Inflammatory macrophage (primary cell): ENCODE results near the gene EHBP1.

ENCODE experiments used
- DNase-seq, 2 donors: peaks; one replicate each; pipeline ENCODE4 v3.0.0-alpha.2; 2020 to 2022

EHBP1 gene

DNA sequence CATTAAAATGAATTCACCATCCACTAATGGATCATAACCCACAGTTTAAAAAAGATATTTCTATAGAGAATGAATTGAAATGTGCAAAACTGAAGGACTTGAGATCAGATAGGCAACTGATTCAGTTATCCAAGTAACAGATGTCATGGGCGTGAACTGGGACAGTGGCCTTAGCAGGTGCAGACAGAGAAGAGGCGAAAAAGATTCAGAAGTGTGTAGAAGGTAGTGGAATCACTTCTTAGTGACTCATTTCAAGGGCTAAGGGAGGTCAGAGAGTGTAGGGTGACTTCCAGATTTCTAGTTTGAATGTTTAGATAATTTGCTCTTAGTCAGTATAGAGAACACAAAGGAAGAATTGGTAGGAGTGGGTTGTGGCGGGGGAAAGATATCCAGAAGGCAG lies 79.7 kb downstream of the EHBP1 start:
- DNase-seq = no peak

DNA sequence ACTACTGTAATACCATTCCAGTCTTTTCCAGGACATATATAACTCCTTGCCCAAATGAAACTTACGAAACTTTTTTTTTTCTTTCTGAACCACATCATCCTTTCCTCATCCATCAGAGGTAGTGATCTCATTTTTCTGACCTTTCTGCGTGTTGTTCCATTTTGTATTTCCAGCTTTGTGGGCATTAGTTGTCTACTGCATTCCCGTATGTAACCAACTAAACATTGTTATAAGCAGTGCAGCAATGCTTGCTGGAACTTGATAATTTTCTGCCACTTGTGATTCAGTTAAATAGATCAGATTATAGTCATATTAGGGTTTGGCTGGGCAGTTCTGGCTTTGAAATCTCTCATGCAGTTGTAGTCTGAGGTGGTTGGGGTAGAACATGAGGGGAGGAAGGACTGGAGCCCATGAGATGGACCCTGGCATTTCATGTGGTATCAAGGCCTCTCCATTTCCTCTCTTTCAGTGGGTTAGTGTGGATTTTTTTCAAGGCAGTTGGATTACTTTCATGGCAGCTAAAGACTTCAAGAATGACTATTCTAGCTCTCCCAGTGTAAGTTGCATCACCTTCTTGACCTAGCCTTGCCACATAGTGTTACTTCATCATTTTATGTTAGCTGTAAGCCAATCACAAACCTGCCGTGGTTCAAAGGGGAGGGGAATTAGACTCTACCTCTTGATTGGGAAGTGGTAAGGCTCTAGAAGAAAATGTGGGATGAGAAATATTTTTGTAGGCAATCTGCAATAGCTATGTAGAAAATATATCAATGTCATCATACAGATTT lies 80.5 kb downstream of the EHBP1 start:
- DNase-seq = peak; percentile 53 to 69

DNA sequence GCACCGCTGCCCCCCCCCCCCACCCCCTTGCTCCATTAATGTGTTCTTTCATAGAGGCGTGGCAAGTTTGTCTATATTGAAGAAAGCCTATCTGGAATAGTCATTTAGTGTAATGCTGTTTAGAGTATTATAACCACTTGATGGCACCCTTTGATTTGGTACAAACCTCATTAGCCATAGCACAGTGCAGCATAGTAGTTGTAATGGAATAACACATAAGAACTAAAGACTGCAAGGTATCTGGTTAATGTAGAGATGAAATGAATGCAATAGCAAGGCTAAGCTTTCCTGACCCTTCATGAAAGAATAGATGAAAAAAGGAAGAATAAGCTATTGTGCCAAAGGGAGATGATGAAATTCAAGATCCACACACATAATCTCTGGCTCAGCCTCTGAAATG lies 81.9 kb downstream of the EHBP1 start:
- peak; percentile 9 to 31 for DNase-seq

DNA sequence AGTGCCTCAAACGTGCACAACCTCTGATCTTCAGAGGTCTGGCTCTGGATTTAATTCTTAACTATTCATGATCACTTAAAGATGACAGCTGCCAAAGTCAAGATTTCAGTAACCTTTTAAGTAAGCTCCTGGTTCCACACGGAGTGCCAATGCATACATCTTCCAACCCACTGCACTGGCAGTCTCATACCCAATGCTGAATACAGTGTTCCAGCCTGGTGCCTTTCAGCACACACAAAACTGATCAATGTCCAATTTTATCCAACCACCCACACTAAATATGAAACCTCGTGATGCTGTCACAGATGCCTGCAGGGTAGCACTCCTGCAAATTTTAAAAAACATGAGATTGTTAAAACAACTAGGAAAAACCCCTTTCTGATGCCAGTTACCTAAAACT lies 84.0 kb downstream of the EHBP1 start:
- DNase-seq = no peak

DNA sequence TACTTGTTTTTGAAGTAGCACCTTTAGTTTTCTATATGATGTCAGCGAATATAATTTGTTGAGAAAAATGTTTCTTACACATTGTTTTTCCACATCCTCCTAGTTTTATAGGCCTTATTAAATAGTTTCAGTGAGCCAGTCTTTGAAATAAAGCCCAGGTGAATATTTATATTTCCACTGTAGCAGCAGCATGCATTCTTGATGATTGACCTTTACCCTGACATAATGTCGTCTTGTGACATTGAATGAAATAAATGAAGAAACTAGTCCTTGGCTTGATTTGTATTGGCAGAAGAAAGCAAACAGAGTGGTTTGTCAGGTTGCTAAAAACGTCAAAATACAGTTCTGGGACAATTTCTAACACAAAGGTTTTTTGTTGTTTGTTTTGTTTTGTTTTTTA lies 84.4 kb downstream of the EHBP1 start:
- no peak for DNase-seq

DNA sequence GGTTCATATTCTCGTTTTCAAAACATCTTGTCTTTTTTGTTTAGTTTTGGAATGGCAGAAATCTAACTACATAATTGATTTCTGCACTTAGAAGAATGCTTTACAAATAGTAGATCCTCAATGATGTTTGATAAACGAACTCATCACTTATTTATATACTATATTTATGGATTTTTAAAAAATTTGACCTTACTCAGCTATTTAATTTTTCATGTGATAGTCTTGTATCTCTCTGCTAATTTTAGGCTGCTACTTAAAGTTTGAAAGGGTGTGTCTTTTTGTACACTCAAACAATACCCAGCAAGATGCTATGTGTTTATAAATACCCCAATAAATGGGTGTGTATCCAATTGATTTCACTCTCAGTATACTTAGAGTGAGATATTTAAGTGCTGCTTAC lies 86.9 kb downstream of the EHBP1 start:
- DNase-seq = no peak

DNA sequence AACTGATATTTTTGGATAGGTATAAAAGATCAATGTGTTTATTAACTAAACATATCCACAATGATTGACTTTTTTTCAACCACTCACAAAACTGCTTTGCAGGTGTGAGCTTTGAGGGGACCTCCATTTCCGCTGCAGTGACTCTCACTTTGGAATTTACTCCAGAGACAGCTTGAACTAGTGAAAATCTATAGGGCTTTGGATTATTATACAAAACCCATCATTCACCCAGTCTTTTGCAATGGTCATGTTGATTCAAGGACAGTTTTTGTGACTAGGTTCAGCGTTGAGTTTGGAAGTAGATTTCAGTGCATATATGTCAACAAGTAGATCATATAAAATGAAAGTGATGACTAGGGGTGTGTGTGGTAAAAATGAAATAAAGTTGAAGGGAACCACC lies 87.7 kb downstream of the EHBP1 start:
- DNase-seq = no peak

DNA sequence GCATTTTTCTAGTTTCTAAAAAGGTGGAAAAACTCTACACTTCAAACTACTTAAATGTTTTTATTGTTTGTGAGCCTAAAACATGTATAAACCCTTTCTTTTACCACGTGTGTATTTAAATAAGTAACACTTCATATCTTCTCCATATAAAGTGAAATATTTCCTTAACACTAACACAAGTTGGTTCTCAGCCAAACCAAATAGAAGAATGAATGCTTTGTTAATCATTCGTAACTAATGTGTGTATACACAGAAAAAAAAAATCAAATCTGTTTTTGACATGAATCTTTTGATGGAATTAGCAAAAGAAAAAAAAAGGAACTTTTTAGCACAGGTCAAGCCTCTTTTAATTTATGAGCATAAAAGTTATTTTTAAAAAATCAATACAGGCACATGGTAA lies 89.3 kb downstream of the EHBP1 start:
- DNase-seq = no peak

DNA sequence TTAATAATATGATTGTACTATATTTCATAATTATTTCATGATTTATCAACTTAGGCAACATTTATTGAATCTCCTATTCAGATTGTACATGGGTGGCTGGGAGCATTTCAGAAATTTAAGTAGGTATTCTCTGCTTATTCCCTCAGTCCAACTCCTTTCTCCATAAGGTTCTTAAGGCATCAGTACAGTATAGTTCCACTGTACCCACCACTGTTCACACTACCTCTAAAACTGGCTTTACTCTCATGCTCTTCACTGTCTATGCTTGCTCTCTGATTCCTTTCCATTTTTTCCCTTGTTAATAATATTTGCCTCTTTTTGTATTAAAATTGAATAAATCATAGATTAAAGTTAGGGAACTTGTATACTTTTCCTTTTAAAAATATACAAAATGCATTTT lies 89.8 kb downstream of the EHBP1 start:
- no peak for DNase-seq

DNA sequence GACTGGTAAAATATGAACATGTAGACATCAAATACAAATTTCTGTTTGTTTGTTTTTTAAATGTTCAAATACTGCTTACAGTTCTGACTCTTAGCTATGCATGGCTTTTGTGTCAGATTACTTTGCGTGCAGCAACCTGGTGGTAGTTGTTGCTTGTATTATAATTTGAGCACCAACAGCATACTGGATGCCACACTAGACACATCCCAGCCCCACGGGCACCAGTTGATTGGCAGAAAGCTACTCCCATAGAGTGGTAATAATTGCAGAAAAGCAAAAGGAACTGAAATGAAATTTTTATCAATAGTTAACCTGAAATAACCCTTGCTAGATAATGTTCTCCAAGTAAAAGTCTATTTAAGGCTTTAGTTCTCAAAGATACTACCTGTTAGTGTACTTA lies 91.6 kb downstream of the EHBP1 start:
- no peak for DNase-seq

DNA sequence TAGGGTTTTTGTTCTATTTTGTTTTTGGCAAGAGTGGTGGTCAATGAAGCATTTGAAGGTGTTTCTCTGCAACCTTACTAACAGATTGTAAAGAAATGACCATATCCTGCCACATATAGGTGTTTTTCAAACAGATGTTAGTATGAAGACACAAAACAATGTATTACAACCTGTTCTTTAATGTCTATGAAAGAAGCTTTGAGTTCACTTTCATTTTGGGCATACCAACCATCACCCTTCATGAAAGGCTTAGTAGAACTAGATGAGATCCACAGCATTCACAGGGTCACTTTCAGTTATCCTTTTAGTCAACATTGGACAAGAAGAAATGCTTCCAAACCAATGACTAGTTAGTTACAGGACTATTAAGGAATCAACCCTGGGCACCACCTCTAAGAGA lies 95.1 kb downstream of the EHBP1 start:
- DNase-seq = no peak

DNA sequence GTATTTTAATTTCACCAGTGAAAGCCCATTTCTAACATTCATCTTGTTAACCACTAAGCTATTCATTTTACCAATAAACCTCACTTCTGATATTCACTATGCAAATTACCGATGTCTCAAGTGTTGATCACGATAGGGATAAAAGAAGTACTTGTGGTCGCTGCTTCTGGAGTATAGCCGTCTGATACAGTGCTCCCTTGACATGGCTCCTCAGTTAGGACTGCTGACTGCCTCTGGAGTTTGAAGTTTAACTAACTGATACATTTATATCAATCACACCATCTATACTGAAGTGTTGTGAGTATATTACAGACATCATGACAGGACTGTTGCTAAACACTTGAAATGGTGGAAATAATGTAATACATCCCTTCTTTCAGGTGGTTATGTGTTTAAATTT lies 95.6 kb downstream of the EHBP1 start:
- DNase-seq = no peak

DNA sequence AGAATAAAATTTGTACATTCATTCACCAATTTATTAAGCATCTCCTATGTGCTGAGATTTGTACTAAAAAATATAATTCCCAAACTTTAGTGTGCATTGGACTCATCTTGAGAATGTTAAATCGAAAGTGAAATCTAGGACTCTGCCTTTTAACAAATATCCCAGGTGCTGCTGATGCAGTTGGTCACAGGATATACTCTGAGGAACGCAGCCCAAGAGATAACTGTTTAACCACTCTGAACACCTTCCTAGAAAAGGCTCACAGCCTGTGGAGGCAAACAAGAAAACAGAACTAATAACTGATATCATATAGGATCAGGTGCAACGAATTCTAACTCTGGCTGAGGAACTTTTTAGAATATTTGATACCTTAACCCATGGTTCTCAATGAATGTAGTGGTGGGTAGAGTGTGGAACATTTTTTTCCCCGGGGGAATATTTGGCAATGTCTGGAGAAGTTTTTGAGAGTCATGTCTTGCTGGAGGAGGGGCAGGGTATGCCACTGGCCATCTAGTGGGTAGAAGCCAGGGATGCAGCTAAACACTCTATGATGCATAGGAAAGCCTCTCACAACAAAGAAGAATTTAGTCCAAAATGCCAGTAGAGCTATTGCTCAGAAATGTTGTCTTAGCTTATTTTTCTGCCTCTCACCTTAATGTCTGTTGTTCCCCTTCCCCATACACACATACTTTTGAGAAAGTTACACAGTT lies 96.5 kb downstream of the EHBP1 start:
- DNase-seq = no peak

DNA sequence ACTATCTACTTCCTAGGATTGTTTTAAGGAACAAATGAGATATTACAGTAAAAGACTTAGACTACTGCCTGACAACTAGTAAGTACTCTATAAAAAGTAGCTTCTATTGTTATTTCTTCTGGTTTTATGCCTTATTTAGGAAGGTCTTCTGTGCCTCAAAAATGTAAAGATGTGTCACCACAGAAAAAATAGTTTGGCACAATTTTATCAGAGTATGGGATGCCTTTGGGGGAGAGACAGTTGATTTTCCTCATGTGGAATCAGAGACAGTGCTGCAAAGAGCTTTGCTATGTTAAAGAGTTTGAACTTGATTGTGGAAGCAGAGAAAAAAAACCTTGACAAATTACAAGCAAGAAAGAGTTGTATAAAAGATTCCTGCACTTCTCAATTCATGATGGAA lies 98.4 kb downstream of the EHBP1 start:
- DNase-seq = no peak

DNA sequence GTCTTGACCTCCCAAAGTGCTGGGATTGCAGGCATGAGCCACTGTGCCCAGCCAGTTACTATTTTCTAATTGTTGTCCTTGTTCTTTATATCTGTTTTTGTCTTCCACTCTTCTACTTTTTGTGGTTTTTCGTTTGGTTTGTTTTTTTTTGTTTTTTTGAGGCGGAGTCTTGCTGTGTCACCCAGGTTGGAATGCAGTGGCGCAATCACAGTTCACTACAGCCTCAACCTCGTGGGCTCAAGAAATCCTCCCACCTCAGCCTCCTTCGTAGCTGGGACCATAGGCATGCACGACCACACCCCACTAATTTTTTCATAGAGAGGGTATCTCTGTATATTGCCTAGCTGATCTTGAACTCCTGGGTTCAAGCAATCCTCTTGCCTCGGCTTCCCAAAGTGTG lies 100.7 kb downstream of the EHBP1 start:
- DNase-seq = no peak

DNA sequence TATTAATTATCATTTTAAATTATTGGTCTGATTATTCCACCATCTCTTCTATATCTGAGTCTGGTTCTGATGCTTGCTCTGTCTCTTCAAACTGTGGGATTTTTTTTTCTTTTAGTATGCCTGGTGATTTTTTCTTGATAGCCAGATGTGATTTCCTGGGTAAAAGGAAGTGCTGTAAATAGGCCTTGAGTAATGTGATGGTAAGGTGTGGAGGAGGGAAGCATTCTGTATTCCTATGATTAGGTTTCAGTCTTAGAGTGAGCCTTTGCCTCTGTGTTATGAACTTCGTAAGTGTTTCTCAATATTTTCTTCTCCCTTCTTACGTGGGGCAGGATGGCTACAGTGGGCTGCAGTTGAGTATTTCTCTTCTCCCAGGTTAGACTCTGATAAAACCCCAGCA lies 103.0 kb downstream of the EHBP1 start:
- DNase-seq = no peak

DNA sequence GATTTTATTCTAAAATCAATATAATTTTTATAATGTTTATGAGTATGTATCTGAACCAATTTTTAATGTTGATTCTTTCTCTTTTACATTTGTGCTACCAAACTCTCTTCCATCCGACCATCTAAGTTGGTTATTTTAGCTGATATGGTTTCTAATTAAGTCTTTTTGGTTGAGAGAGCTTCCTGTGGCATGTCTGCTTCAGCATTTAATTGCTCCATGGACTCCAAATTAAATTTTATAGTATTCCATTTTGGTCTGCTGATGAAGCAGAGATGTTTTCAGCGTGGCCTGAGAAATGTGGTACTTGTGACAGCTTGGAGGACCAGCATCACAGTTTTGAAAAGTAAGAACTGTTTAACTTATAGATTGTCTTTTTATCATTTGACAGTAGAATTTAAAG lies 105.6 kb downstream of the EHBP1 start:
- DNase-seq = no peak

DNA sequence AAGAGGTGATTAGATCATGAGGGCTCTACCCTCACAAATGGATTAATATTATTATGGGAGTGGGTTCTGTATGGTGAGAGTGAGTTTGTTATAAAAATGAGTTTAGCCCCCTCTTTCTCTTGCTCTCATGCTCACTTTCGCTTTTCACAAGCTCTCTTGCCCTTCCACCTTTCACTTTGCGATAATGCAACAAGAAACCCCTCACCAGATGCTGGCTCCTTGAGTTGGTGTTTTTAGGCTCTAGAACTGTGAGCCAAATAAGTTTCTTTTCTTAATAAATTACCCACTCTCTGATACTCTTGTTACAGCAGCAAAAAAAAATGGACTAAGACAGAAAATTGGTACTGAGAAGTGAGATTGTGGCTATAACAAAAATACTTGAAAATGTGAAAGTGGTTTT lies 106.5 kb downstream of the EHBP1 start:
- no peak for DNase-seq

DNA sequence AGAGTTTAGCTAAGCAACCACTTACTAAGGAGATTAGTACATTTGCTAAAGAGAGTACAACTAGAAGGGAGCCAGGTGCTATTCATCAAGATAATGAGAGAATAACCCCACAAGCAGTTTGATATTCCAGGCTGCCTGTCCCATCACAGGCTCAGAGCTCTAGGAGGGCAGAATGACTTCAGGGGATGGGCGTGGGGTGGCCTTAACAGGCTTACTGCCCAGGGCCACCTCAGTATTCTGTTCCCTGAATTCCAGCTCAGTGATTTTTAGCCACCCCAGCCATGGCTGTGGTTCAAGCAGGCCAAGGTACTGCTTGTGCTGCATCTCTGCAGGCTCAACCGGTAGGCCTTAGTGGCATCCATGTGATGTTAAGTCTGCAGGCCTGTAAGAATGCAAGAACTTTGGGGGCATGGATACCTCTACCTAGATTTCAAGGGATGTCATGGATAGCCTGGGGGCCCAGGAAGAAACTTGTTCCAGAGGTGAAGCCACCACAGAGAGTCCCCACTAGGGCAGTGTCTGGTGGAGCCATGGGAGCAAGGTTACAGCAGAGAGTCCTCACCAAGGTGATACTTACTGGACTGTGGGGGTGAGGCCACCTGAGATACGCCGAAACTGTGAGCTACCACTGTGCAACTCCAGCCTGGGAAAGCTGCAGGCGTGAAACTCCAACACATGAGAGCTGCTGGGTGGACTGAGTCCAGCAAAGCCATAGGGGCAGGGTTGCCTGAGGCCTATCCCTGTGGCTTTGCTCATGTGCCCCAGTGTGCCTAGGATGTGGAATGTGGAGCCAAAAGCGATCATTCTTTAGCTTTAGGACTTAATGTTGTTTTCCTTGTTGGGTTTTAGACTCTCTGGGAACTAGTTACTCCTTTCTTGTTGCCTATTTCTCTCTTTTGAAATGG lies 107.7 kb downstream of the EHBP1 start:
- DNase-seq = no peak

DNA sequence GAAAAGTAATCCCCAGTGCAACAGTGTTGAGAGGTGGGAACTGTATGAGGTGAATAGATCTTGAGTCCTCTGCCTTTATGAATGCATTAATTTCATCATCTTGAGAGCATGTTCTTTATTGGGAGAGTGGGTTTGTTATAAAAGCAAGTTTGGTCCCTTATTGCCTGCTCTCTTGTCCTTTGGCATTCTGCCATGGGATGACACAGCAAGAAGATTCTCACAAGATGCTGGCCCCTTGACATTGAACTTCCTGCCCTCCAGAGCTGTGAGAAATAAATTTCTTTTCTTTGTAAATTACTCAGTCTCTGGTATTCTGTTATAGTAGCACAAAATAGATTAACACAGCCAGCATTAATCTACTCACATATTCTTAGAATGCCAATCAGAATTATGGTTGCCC lies 108.6 kb downstream of the EHBP1 start:
- DNase-seq = no peak

DNA sequence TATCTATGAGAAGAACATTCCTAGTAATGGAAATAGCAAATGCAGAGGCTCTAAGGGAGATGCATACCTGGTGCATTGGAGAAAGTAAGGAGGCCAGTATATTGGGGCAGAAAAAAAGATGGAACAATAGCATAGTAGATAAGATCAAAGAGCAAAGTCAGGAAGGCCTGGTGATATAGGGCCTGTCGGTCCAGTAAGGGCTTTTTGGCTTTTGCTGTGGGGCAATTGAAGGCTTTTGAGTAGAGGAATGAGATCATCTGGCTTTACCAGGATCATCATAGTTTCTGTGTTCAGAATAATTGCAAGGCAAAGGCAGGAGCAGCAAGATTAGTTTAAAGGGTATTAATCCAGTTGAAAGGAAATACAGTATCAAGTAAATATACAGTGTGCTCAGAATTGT lies 111.8 kb downstream of the EHBP1 start:
- no peak for DNase-seq

DNA sequence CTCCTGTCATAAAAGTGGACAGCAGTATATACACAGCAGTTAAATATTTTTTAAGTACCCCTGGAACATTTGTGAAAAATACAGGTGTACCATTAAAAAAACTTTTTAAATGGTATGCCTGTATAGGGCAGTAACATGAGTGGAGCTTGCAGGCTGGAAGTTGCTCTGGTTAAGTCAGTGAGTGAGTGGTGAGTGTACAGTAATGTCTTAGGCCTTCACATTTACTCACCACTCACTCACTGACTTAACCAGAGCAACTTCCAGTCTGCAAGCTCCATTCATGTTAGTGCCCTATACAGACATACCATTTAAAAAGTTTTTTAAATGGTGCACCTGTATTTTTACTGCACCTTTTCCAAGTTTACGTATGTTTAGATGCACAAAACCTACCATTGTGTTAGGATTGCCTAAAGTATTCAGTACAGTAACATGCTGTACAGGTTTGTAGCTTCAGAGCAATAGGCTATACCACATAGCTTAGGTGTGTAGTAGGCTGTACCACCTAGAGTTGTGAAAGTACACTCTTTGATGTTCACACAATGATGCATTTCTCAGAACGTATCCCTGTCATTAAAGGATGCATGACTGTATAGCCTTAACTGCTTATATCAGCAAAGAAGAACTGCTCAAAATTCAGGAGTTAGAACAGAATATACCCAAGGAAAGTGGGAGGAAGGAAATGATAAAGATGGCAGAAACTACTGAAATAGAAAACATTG lies 112.6 kb downstream of the EHBP1 start:
- no peak for DNase-seq

DNA sequence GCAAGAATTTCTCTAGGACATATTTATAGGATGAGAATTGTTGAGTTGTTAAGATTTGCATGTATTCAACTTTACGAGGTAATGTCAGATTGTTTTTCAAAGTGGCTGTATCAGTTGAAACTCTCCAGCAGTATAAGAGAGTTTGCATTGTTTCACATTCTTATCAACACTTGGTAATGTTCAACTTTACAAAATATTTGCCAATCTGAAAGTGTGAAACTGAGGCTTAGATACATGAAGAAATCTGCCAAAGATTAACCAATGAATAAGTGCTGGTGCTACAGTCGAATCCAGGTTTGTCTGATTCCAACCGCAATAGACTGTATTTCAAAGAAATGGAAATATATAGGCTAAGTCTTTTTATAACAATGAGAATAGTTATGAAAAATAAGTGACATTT lies 117.0 kb downstream of the EHBP1 start:
- no peak for DNase-seq
